Ishikawa (cell line): ENCODE measurements around the gene CELF2.

Source experiments
- CEBPB ChIP-seq: IDR thresholded peaks from 2 replicates; pipeline ENCODE4 v1.6.1; 2012
- NFIC ChIP-seq: IDR thresholded peaks from 2 replicates; pipeline ENCODE4 v1.6.1; 2012
- RAD21 ChIP-seq: IDR thresholded peaks from 2 replicates; pipeline ENCODE4 v1.6.1; 2012; ENCODE audit warnings: low read depth
- TAF1 ChIP-seq: IDR thresholded peaks from 2 replicates; pipeline ENCODE4 v1.6.1; 2012; ENCODE audit warnings: low read depth, mild to moderate bottlenecking
- TEAD4 ChIP-seq: IDR thresholded peaks from 2 replicates; pipeline ENCODE4 v1.6.1; 2012
- ZBTB7A ChIP-seq: IDR thresholded peaks from 2 replicates; pipeline ENCODE4 v1.6.1; 2012; ENCODE audit warnings: low read depth
- TF ChIP-seq, protein P1 (sequence below): IDR thresholded peaks from 2 replicates; pipeline ENCODE4 v1.6.1; 2012
- TF ChIP-seq, protein P2 (sequence below): IDR thresholded peaks from 2 replicates; pipeline ENCODE4 v1.6.1; 2012; ENCODE audit warnings: low read depth, mild to moderate bottlenecking

DNA sequence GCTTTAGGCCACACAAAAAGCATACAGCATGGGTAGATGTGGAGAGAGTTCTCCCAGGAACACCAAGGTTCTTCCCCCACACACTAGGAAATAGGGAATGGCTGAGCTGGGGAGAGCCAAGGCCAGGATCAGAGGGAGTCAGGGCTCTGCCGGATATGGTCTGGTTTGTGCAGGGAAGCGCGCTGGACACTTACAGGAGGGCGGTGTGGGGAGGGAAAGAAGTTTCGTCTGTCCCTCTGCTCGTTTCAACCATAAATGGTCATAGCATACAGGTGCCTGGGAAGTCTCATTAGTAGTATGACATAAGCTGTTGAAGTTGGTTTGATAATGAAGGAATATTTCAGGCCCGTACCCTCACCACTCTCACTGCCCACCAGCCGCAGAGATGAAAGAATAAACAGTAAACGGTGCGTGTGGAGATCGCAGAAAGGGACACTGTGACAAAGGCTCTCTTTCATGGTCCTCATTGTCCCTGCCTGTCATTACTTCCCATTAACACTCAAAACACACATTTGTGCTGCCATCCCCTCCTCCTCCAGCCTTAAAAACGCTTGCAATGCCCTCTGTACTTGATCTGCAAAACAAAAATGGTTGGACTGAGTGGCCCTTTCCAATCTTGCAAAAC lies 207.2 kb downstream of the CELF2 start:
- TF ChIP-seq TEAD4 (no peak), RAD21 (no peak), CEBPB (no peak), TAF1 (no peak), ZBTB7A (no peak), NFIC (no peak)
- TF ChIP-seq, protein P1, sequence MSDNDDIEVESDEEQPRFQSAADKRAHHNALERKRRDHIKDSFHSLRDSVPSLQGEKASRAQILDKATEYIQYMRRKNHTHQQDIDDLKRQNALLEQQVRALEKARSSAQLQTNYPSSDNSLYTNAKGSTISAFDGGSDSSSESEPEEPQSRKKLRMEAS: no peak
- TF ChIP-seq, protein P2, sequence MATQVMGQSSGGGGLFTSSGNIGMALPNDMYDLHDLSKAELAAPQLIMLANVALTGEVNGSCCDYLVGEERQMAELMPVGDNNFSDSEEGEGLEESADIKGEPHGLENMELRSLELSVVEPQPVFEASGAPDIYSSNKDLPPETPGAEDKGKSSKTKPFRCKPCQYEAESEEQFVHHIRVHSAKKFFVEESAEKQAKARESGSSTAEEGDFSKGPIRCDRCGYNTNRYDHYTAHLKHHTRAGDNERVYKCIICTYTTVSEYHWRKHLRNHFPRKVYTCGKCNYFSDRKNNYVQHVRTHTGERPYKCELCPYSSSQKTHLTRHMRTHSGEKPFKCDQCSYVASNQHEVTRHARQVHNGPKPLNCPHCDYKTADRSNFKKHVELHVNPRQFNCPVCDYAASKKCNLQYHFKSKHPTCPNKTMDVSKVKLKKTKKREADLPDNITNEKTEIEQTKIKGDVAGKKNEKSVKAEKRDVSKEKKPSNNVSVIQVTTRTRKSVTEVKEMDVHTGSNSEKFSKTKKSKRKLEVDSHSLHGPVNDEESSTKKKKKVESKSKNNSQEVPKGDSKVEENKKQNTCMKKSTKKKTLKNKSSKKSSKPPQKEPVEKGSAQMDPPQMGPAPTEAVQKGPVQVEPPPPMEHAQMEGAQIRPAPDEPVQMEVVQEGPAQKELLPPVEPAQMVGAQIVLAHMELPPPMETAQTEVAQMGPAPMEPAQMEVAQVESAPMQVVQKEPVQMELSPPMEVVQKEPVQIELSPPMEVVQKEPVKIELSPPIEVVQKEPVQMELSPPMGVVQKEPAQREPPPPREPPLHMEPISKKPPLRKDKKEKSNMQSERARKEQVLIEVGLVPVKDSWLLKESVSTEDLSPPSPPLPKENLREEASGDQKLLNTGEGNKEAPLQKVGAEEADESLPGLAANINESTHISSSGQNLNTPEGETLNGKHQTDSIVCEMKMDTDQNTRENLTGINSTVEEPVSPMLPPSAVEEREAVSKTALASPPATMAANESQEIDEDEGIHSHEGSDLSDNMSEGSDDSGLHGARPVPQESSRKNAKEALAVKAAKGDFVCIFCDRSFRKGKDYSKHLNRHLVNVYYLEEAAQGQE: no peak
